ENCODE results near the gene DHX57.
"Not testable (repeated sequence)": the region's sequence is repeated elsewhere in the genome, so short reads cannot be mapped to it uniquely, and the experiment has no call there.

DHX57 gene

GRCh38 chr2:38794235-38794946 lies 81.3 kb downstream of the DHX57 start:
- DNase-seq, result no peak

- no peak for DNase-seq
These were observed 82.2 kb downstream of the DHX57 start for GRCh38 chr2:38793511-38793910.

- DNase-seq, result no peak
These were observed 83.0 kb downstream of the DHX57 start for GRCh38 chr2:38792751-38793150.

GRCh38 chr2:38792321-38792720 lies 83.4 kb downstream of the DHX57 start:
- DNase-seq, result not testable (repeated sequence)

GRCh38 chr2:38791744-38792143 lies 84.0 kb downstream of the DHX57 start:
- DNase-seq, result no peak

GRCh38 chr2:38789691-38790090 lies 86.0 kb downstream of the DHX57 start:
- no peak for DNase-seq

GRCh38 chr2:38788306-38788705 lies 87.4 kb downstream of the DHX57 start:
- no peak for DNase-seq

GRCh38 chr2:38783586-38783985 lies 92.1 kb downstream of the DHX57 start:
- no peak for DNase-seq

GRCh38 chr2:38778687-38779082 lies 97.0 kb downstream of the DHX57 start:
- DNase-seq, result no peak

GRCh38 chr2:38776531-38776930 lies 99.2 kb downstream of the DHX57 start:
- no peak for DNase-seq

GRCh38 chr2:38775921-38776225 lies 99.9 kb downstream of the DHX57 start:
- no peak for DNase-seq

- no peak for DNase-seq
These were observed 100.4 kb downstream of the DHX57 start for GRCh38 chr2:38775097-38775920.

- DNase-seq, result no peak
These were observed 104.1 kb downstream of the DHX57 start for GRCh38 chr2:38771632-38772031.

- no peak for DNase-seq
These were observed 110.2 kb downstream of the DHX57 start for GRCh38 chr2:38765551-38765950.

- no peak for DNase-seq
These were observed 110.6 kb downstream of the DHX57 start for GRCh38 chr2:38765149-38765548.

- no peak for DNase-seq
These were observed 112.0 kb downstream of the DHX57 start for GRCh38 chr2:38763728-38764127.

- DNase-seq, result no peak
These were observed 112.5 kb downstream of the DHX57 start for GRCh38 chr2:38763228-38763627.

- not testable (repeated sequence) for DNase-seq
These were observed 119.8 kb downstream of the DHX57 start for GRCh38 chr2:38755891-38756290.

- no peak for DNase-seq
These were observed 121.2 kb downstream of the DHX57 start for GRCh38 chr2:38754506-38754905.

- no peak for DNase-seq
These were observed 121.7 kb downstream of the DHX57 start for GRCh38 chr2:38754049-38754448.

GRCh38 chr2:38751596-38752410 lies 123.9 kb downstream of the DHX57 start:
- DNase-seq, result peak; percentile 50

GRCh38 chr2:38750891-38751595 lies 124.7 kb downstream of the DHX57 start, which contains the start of gene SRSF7:
SRSF7 (minus strand) TSS chr2:38751361; CDS start chr2:38751256, 105 bp downstream.
- DNase-seq, result peak; percentile 97
